PFSK-1 (cell line): Measurements from ENCODE around the gene PPP1CC.

Experiments
- FOXP2 ChIP-seq: optimal IDR thresholded peaks from 2 replicates; pipeline ENCODE3; 2011; ENCODE audit warnings: borderline replicate concordance, control low read depth, inconsistent platforms; ENCODE audit not compliant: insufficient read depth; ENCODE audit errors: extremely low read length, extremely low read depth
- POLR2AphosphoS5 ChIP-seq: IDR thresholded peaks from 2 replicates; pipeline ENCODE4 v1.6.1; 2012; ENCODE audit warnings: low read depth, mild to moderate bottlenecking, control low read depth, low read length, moderate library complexity
- SIN3A ChIP-seq: IDR thresholded peaks from 2 replicates; pipeline ENCODE4 v1.6.1; 2012; ENCODE audit warnings: mild to moderate bottlenecking, low read length, moderate library complexity, borderline replicate concordance; ENCODE audit not compliant: insufficient read depth
- TAF1 ChIP-seq: IDR thresholded peaks from 2 replicates; pipeline ENCODE4 v1.6.1; 2012; ENCODE audit warnings: low read length, control low read depth, borderline replicate concordance; ENCODE audit not compliant: insufficient read depth
- TF ChIP-seq, protein P1 (sequence below), 2 experiments: IDR thresholded peaks; 2 replicates each; pipeline versions ENCODE4 v1.6.1 to v1.8.0; 2011 to 2012; ENCODE audit warnings: low read depth in 2 of 2, low read length in 2 of 2, control low read depth in 1 of 2, inconsistent platforms in 1 of 2, mild to moderate bottlenecking in 1 of 2, moderate library complexity in 1 of 2; ENCODE audit not compliant: insufficient read depth in 1 of 2

PPP1CC gene

DNA sequence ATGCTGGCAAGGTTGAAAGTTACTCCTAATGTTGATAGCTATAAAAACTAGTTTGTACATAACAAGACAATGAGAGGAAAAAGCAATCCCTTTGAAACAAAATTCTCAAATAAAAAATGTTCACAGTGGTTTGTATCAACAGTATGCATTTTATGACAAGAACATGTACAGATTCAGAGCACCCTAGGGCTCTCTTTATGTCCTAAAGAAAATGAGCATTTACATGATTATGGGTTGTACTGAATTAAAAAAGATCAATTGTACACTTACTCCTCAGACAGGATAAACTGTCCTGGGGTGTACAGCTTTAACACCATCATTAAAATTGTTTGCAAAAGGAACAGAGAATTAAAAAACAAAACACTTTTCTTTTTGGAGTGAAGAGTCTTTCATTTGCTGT is 22.2 kb downstream of the PPP1CC start:
- TF ChIP-seq FOXP2 (no peak), TAF1 (no peak), POLR2AphosphoS5 (no peak), SIN3A (no peak)
- TF ChIP-seq, protein P1, sequence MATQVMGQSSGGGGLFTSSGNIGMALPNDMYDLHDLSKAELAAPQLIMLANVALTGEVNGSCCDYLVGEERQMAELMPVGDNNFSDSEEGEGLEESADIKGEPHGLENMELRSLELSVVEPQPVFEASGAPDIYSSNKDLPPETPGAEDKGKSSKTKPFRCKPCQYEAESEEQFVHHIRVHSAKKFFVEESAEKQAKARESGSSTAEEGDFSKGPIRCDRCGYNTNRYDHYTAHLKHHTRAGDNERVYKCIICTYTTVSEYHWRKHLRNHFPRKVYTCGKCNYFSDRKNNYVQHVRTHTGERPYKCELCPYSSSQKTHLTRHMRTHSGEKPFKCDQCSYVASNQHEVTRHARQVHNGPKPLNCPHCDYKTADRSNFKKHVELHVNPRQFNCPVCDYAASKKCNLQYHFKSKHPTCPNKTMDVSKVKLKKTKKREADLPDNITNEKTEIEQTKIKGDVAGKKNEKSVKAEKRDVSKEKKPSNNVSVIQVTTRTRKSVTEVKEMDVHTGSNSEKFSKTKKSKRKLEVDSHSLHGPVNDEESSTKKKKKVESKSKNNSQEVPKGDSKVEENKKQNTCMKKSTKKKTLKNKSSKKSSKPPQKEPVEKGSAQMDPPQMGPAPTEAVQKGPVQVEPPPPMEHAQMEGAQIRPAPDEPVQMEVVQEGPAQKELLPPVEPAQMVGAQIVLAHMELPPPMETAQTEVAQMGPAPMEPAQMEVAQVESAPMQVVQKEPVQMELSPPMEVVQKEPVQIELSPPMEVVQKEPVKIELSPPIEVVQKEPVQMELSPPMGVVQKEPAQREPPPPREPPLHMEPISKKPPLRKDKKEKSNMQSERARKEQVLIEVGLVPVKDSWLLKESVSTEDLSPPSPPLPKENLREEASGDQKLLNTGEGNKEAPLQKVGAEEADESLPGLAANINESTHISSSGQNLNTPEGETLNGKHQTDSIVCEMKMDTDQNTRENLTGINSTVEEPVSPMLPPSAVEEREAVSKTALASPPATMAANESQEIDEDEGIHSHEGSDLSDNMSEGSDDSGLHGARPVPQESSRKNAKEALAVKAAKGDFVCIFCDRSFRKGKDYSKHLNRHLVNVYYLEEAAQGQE (IDR thresholded peaks at IDR 0.05; ENCODE audit: insufficient read depth in 1 of 2, low read depth in 2 of 2, low read length in 2 of 2), result no peak

DNA sequence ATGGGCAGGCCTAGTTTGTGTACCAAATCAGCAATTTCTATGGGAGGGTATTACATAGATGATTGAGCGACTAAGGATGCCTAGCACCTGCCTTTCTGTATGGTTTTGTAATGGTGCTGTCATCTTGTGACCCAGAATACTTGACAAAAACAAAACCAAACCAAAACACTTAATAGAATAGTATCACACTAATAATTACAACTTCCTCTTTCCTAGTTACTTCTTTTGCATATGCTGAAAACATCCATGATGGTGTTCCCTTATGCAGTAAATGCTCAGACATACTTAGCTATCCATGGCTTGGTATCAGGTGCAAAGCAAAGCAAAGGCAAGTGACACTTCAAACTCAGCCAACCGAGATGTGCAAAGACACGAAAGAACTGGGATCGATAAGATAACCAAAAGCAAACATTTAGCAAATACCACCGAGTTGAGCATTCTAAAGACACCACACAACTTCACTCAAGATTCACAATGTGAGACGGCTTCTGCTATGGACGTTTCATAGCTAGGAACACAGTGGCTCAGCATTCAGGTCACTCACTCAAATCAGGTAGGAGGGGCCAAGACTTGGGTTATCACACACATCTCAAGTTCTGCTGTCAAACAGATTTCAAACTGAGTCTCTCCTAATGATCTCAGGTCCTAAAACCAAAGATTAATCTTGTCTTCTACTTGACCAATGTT is 24.3 kb downstream of the PPP1CC start:
- TF ChIP-seq TAF1, result no peak
- TF ChIP-seq POLR2AphosphoS5, result no peak
- TF ChIP-seq, protein P1 (IDR thresholded peaks at IDR 0.05; ENCODE audit: insufficient read depth in 1 of 2, low read depth in 2 of 2, low read length in 2 of 2), result no peak
- TF ChIP-seq FOXP2, result no peak
- TF ChIP-seq SIN3A, result no peak

DNA sequence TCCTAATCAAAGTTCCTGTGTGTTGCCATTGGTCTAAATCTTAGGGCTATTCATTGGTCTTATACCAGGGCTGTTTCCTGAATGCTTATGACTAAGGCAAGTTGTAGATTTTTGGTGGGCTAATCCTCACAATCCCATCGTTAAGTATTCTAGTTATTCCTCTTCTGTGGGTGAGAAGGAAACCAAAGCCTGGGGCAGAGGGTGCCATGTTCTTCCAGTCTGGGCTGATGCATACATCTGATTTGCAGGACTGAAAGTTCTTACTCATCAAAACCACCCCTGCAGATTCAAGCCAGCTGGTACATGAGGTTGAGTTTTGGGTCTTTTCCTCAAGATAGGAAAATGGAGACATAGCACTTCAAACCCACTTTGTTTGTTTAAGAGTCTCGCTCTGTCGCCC is 25.7 kb downstream of the PPP1CC start:
- no peak for TF ChIP-seq SIN3A
- TF ChIP-seq, protein P1 (IDR thresholded peaks at IDR 0.05; ENCODE audit: insufficient read depth in 1 of 2, low read depth in 2 of 2, low read length in 2 of 2), result no peak
- TF ChIP-seq POLR2AphosphoS5, result 0 out of 2 replicates have a peak, but pooled peaks have one; percentile 14

DNA sequence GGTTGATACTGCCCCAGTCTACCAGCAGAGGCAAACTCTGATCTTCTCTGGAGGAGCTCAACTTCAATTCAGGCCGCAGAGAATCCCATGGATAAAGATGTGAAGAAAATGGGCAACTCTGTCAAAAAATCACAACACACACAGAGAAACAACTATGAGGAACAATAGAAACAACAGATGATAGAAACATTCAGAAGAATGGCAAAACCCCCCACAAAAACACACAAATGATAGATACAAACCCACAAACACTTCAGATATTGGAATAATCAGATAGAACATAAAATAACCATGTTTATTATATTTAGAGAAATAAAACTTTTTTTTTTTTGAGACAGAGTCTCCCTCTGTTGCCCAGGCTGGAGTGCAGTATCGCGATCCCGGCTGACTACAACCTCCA is 33.8 kb downstream of the PPP1CC start:
- TF ChIP-seq, protein P1 (IDR thresholded peaks at IDR 0.05; ENCODE audit: insufficient read depth in 1 of 2, low read depth in 2 of 2, low read length in 2 of 2), result no peak
- TF ChIP-seq SIN3A (no peak), POLR2AphosphoS5 (no peak), TAF1 (no peak), FOXP2 (no peak)

DNA sequence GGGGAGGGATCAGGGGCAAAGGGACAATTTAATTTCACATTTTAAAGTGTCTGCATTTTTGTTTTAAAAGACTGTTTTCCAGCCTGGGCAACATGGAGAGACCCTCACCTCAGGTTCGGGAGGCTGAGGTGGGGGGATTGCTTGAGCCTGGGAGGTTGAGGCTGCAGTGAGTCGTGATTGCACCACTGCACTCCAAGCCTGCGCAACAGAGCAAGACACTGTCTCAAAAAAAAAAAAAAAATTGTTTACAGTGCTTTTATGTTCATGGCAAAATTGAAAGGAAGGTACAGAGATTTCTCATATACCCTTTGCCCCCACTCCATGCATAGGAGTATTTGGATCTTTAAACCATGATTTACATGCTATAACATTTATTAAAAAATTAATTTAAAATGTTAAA is 37.4 kb downstream of the PPP1CC start:
- TF ChIP-seq TAF1, result no peak
- no peak for TF ChIP-seq POLR2AphosphoS5
